HG03469 (cell line): ENCODE results near the gene SLC6A8.
"Not testable (repeated sequence)": the region's sequence is repeated elsewhere in the genome, so short reads cannot be mapped to it uniquely, and the experiment has no call there.

ENCODE experiments used
- ATAC-seq: cut with Tn5 transposase; IDR thresholded peaks from one replicate; pipeline ENCODE4 v1.9.1; 2021; ENCODE audit warnings: mild to moderate bottlenecking, moderate library complexity, moderate number of reproducible peaks; ENCODE audit not compliant: unreplicated experiment

The SLC6A8 gene

DNA sequence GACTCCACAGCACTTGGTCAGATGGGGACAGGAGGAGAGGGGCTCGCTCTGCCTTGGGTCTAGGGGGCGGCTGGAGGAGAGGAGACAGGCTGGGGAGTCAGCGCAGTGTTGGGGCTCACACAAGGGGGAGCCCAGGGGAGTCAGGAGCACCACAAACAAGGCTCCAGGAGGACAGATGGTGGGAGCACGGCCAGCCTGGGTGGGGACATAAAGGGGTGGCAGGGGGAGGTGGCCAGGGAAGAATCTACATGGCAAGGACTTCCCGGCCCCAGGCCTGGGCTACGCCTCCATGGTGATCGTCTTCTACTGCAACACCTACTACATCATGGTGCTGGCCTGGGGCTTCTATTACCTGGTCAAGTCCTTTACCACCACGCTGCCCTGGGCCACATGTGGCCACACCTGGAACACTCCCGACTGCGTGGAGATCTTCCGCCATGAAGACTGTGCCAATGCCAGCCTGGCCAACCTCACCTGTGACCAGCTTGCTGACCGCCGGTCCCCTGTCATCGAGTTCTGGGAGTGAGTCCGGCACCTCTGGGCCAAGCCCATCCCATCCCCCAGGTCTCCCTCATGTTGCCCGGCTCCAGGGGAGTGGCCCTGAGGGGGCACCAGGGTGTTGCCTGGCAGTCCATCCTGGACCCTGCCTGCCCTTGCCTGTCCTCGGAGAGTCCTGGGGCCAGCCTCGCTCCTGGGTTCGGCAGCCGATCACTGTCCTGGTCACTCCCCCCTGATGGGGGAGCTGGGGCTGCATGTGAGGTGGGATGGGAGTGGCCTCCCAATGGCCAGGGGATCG, 3.5 kb downstream of the SLC6A8 start:
- not testable (repeated sequence) for ATAC-seq

DNA sequence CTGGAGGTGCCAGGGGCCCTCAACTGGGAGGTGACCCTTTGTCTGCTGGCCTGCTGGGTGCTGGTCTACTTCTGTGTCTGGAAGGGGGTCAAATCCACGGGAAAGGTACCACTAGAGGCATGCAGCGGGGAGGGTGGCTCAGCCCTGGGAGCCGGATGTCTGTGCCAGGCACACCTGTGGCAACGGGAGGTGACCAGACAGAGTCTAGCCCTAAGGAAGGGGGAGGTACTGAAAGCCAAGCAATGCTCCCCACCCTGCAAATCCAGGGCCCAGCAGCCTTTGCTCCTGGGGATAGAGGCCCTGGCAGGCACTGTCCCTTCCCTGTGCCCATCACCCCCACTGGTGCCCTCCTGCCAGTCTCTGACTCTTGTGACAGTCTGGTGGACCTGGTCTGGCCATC, 4.3 kb downstream of the SLC6A8 start:
- no peak for ATAC-seq

DNA sequence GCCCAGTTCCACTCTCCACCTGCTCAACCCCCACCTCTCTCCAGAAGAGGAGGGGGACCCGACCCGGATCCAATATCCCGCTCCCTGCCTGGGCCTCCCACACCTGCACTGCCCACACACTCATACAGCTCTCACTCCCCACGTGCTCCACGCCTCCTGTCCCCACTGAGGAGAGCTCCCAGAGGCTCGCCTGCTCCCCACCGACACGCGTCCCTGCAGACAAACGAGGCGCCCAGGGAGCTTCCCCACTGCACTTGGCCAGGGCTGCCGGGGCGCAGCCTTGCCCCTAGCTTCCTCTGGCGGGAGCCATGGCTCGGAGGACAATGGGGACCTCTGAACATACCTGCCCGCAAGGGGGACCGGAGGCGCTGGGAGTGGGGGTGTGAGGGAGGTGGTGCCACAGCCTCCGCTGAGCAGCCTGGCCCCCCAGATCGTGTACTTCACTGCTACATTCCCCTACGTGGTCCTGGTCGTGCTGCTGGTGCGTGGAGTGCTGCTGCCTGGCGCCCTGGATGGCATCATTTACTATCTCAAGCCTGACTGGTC, 5.0 kb downstream of the SLC6A8 start:
- no peak for ATAC-seq

DNA sequence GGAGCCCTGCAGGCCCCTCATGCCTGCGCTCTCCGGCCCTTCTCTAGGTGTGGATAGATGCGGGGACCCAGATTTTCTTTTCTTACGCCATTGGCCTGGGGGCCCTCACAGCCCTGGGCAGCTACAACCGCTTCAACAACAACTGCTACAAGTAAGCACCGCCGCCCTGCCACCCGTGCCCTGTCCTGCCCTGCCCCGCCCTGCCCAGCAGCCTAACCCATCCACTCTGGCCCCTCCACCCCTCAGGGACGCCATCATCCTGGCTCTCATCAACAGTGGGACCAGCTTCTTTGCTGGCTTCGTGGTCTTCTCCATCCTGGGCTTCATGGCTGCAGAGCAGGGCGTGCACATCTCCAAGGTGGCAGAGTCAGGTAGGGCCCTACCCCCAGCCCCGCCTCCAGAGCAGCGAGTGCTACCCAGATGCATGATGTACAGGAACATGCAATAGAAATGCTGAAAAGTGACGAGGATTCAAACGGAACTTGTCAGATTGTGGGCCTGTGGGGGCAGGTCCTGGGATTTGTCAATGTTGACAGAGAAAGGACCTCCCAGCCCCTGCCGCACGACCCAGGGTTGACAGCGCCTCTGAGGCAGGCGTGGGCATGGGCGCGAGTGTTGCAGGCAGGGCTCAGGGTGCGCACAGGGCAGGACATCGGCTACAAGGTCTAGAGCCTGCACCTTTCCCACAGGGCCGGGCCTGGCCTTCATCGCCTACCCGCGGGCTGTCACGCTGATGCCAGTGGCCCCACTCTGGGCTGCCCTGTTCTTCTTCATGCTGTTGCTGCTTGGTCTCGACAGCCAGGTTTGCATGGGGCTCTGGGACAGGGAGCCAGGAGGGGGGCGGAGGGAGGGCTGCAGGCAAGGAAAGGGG, 5.7 kb downstream of the SLC6A8 start:
- ATAC-seq, result no peak

DNA sequence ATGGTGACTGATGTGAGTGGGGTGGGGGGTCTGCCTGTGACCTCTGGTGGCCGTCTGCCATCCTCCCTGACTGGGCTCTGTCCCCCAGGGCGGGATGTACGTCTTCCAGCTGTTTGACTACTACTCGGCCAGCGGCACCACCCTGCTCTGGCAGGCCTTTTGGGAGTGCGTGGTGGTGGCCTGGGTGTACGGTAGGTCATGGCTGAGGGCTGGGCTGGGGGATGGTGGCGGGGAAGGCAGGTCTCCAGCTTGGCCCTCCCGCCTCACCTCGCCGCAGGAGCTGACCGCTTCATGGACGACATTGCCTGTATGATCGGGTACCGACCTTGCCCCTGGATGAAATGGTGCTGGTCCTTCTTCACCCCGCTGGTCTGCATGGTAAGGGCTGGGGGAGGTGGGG, 6.5 kb downstream of the SLC6A8 start:
- not testable (repeated sequence) for ATAC-seq

DNA sequence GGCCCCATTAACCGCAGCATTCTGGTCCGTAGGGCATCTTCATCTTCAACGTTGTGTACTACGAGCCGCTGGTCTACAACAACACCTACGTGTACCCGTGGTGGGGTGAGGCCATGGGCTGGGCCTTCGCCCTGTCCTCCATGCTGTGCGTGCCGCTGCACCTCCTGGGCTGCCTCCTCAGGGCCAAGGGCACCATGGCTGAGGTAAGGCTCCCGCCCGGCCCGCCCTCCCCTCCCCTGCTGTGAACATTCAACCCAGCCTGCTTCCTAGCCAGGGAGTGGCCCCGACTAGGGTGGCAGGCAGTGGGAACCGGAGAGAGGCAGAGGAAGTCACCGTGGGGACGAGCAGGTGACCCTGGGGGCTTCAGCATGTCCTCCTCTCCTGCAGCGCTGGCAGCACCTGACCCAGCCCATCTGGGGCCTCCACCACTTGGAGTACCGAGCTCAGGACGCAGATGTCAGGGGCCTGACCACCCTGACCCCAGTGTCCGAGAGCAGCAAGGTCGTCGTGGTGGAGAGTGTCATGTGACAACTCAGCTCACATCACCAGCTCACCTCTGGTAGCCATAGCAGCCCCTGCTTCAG, 7.1 kb downstream of the SLC6A8 start:
- ATAC-seq, result no peak

DNA sequence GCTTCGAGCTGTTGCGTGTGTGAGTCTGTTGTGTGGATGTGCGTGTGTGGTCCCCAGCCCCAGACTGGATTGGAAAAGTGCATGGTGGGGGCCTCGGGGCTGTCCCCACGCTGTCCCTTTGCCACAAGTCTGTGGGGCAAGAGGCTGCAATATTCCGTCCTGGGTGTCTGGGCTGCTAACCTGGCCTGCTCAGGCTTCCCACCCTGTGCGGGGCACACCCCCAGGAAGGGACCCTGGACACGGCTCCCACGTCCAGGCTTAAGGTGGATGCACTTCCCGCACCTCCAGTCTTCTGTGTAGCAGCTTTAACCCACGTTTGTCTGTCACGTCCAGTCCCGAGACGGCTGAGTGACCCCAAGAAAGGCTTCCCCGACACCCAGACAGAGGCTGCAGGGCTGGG, 8.4 kb downstream of the SLC6A8 start:
- no peak for ATAC-seq

DNA sequence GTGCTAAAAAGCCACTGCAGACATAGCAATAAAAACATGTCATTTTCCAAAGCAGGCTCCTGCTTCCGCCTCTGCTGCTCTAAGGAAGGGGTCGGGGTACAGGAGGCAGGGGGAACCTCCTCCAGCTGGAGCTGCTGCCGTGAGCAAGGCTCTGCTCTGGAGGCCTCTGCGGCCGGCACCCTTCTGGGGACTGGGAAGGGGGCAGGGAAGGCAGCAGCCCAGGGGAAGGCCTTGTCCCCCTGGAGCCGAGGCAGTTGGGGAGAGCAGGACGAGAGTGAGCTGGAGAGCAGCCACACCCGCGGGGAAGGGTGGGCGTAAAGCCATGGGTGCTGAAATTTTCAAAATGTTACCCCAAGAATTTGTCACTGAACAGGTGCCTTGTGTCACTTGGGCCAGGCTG, 8.8 kb downstream of the SLC6A8 start:
- ATAC-seq, result not testable (repeated sequence)

DNA sequence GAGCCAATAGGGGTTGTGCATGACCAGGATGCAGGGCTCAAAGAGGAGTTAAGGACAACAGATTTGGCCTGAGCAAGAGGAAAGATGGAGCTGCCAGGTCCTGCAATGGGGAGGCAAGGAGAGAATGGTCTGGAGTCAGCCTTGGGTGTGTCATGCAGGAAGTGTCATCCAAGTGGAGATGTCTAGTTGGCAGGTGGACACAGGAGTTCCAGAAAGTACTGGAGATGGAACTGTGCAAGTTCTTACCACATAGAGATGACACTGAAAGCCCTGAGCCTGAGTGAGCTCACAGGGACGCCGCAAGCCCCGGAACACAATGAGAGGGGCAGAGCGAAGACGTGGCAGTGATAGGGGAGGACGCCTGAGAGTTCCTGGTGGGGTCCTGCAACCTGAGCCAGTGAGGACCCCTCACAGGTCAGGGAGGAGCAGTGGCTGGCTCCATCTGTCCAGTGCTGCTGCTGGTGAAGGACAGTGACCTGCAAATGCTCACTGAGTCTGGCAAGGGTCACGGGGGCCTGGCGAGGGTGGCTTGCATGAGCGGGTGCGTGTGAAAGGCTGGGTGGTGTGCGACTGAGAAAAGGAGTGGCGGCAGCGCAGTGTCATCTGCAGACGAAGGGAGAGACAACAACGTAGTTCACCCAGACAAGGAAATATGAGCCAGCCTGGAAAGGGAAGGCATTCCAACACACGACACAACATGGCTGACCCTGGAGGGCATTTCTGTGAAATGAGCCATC, 9.4 kb downstream of the SLC6A8 start:
- ATAC-seq, result not testable (repeated sequence)

DNA sequence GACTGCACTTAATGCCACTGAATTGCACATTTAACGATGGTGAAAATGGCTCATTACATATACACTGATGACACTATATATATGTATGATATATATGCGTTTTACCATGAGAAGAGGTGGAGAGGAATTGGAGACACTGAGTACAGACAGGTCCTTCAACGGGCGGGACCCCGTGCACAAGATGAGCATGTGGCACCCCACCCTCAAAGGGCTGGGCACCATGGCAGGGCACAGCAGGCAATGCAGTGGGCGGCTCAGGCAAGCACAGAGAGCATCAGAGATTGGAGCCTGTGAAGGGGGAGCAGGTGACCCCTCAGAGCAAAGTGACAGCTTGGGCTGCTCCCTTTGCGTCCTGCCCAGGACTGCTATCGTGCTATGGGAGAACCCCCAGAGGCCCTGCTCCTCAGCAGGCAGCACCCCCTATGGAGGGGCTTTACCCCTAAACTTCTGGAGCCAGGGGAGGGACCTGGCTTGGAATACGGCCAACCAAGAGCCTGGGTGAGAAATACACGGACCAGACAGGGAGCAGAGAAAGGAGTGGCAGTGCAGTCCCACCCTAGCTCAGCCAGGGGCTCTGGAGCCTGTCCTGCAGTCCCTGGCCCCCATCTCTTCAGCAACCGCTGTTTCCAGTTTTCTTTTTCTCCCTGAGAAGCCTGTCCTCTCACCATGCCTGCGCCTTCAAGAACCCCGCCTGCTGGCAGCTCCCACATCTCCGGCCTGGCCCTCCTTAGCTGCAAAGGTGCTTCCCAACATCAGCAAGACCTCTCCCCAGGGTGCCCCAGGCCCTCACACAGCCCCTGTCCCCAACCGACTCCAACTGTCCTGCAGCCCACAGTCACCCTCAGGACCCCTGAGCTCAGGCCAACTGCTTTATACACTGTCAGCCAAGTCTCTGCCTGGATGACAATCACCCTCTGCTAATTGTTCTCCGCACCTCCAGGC, 10.5 kb downstream of the SLC6A8 start:
- ATAC-seq, result no peak

DNA sequence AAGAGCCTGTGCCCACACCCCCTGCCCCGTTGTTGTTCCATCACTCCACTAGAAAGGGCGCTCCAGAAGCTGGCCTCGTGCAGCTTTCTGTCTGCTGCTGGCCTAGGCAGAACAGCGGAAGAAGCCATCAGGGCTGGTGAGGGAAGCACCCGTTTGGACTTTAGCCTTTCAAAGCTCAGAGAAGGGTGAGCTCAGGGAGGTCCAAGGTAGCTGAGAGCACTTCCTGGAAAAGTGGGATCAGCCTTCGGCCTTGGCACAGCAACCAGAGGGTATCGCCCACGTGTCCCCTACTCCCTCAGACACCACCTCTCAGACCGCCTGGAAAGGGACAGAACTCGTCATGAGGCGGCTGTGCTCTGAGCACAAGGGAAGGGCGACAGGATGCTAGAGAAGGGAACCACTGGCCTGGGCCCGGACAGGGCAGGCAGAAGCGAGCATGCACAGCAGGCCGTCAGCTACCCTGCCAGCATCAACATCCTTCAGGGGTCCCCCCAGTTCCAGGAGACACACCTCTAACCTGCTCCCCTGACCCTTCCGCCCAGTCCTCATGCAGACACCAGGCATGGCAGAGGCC, 11.6 kb downstream of the SLC6A8 start:
- ATAC-seq, result not testable (repeated sequence)

DNA sequence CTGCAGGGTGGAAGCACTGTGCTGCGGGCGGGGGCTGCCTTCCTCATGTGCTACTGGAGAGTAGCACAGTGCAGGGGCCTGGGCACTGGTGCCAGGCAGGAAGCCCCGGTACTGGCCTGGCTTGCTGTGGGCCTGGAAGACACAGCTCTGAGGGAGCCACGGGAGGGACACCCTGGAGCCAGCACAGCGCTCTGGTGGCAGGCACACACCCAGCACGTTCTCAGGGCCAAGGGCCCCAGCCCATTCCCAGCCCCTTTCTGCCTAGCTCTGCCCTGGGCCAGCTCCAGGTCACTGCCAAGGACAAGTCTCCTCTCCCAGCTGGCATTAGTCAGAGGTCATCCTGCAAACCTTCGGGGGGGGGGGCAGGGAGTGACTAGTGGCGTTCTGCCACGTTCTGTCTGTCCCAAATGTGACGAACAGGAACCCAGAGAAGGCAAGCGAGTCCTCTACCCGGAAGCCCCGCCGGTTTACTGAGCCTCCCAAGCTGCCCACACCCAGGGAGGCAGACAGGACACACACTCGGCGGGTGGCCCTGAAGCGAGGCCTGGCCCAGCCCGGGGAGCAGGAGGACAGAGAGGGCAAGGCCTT, 12.2 kb downstream of the SLC6A8 start:
- ATAC-seq, result not testable (repeated sequence)

DNA sequence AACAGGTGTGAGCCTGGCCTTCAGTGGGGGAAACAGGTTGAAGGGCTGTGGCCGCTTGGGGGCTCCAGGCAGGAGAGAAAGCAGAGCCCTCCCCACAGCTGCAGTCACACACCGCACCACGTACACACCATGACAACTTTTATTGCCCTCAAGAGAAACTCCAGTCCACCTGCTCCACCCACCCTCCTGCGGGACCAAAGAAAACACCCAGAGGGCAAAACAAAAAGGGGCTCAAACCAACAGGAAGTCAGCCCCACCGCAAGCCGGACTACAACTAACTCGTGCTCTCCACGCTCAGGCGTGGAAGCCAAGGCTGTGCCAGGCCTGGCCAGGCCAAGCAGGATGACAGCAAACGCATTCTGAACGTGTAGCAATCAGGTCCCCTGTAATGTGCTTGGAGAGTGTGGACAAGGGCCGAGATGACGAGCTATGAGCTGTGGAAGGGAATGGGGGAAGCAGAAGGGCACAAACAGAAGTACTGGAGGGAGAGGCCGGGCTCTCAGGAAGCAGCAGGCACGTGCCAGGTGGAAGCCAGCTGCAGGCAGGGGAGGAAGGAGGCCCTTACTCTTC, 12.7 kb downstream of the SLC6A8 start:
- no peak for ATAC-seq

DNA sequence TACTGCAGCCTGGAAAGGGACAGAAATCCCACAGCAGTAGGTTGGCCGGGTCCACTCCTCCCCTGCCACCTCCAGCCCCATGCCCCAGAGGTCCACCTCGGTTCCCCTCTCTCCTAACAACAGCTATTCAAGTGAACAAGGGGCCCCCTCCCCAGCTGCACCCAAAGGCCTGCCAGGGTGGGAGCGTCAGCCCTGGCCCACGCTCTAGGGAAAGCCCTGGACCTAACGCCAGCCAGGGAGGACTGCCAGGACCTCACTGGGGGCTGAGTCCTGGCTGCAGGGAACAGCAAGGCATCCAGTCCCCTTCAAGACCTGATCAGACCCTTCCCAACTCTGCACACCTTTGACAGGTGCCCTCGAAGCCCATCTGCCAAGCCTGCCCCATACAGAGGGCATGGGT, 13.2 kb downstream of the SLC6A8 start:
- ATAC-seq, result no peak

DNA sequence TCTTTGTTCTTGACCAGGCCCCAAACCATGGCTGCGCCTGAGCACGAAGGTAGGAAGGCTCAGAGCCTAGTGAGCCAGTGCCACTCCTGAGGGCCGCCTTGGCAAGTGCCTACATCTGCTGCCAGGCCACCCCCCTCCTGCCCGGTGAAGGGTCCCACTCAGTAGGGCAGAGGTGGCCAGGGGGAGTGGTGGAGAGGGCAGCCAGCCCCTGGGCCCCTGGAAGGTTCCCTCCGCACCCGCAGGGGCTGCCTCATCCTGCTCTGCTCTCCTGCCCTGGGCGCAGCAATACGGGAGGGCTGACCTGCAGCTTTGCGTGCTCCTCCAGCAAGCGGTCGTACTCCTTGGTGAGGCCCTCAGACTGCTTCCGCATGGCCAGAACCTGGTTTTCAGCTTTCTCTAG, 14.0 kb downstream of the SLC6A8 start:
- ATAC-seq, result no peak

DNA sequence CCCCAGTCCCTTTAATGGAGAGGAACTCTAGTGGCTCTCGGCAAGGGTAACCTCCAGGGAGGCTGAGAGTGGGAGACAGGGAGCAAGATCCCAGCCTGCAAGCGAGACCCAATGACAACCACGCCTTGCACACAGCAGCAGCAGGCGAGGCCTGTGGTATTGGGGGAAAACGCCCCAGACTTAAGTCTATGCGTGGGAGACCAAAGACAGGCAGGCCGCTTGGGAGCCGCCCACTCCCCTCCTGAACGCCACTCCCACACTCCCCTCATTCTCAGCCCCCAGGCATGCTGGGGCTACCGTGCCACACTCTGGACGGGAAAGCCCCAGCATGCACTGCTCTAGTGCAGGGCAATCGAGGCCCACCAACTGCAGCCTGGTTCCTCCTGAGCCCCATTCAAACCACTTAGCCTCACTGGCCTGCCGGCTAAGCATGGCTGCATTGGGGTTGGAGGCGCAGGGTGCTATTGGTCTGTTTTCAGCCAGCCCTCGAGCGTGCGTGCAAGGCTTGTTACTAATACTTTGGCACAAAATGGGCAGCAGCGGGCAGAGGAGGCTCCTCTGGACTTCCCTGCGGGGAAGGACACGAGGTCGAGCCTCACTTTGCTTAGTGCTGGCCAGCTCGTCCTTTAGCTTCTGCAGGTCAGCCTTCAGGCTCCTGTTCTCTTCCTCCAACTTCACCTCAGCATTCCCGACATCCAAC, 14.8 kb downstream of the SLC6A8 start:
- ATAC-seq, result no peak

DNA sequence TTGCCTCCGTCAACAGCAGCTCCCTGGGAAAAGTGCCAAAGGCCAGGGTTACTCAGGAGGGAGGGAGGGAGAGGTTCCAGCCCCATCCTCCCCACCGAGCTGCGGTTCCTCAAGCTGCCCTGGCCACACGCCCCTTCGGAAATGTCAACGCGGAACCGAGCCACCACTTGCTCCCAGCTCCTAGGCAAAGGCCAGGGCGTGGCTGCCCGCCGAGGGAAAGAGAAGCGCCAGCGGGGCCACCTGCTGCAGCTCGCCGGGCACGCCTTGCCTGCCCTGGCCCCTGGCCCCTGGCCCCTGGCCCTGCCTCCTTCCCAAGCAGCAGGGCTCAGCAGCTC, 15.3 kb downstream of the SLC6A8 start:
- ATAC-seq, result no peak

DNA sequence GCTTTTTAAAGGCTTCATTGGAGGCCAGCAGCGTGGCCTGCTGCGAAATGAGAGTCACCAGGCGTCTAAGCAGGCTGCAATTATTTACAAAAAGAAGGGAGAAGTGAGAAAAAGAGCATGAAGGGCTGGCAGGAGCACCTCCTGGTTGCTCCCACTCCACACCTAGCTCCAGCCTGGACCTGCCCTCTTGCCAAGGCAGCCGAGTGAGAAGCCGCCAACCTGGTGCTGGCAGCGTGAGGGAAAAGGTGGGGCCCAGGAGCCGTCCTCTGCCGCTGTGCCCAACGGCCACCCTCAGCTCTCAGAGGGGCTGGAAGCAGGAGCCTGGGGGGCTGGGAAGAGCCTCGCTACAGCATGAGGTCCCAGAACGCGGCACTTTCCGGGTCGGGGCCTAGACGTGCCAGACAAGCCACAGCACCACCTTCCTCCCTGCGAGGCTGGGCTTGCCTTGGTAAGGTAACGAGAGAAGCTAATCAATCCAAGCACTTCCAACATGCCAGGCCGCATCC, 16.3 kb downstream of the SLC6A8 start:
- ATAC-seq, result no peak
